ENCODE results near the gene ZIM2.

Gene ZIM2

DNA sequence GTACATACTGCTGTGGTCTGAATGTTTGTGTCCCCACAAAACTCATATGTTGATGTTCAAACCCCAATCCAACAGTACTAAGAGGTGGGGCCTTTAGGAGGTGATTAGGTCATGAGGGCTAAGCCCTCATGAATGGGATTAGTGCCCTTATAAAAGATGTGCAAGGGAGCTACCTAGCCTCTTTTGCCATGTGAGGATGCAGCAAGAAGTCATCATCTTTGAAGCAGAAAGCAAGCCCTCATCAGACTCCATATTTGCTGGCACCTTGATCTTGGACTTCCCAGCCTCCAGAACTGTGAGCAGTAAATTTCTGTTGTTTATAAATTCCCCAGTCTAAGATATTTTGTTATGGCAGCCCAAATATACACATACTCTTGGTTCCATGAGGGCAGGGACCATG, 33.9 kb downstream of the ZIM2 start:
- no peak for DNase-seq

DNA sequence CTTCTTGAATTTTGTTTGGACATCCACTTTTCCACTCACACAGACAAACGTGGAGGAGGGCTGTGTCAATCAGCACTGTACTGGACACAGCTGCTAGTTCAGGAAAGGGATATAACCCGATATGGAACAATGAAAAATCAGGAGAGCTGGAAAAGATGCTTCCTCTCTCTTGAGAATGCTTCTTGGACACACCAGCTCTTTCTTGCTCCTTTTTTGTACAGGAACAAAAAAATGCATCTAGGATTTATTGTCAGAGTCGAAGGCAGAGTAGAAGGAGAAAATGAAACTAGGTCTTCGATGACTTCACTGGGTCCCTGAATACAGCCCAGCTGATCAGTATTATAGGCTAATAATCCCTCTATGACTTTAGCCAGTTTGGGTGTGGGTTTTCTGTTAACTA, 62.2 kb downstream of the ZIM2 start:
- DNase-seq = no peak

DNA sequence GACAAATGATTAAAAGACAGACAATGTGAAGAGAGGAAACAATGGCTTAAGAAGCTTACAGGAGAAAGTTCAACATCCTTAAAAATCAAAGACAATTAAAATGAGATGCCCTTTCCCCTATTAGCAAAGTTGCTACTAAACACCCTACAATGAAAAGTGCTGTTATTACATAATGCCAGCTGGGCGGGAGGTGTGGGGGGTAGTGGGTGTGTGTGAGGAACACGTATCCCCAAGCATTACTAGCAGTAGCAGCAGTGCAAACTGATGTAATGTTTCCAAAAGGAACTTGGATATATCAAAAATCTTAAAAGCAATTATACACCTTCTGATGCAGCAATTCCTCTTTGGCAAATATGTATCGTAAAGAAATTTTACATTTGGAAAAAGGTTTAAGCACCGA, 70.9 kb downstream of the ZIM2 start:
- no peak for DNase-seq

DNA sequence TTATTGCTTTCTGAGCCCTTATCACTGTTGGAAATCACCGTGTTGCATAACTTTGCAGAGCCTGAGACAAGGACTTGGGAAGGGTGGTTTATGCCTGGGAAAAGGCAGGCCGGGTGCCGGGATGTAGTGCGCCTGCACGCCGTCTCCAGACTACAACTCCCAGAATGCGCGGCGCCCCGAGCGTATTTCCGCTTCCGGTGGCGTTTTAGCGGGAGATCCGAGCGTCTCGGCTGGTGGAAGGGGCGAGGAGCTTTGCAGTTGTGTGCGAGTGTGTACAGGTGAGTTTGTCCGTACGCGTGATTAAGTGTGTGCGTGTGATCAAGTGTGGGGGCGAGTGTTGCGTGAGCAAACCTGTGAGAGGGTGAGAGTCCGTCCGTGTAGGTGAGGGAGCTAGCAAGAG, 75.4 kb downstream of the ZIM2 start:
- peak; percentile 1 for DNase-seq

DNA sequence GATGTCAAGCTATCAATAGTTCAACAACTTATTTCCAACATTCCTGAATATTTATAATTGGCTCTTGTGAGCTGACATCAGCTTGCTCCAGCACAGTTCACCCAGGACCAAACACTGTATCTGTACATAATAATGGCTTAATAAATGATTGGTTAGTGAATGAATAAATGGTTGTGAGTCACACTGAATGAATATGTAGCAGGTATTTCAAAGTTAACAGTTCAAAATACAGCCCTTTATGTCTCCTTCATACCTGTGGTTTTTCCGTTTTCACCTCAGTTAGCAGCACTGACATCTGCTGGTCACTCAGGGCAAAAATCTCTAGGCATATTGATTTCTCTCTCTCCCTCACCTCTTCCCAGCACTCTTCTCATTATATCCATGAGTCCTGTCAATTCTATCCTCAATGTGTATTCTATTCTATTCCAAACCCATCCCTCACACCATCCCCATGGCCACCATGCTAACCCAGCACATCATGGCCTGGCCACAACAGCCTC, 76.3 kb downstream of the ZIM2 start:
- DNase-seq = no peak

- DNase-seq = no peak
Observed at GRCh38 chr19:56760842-56761241, 79.7 kb downstream of the ZIM2 start.

DNA sequence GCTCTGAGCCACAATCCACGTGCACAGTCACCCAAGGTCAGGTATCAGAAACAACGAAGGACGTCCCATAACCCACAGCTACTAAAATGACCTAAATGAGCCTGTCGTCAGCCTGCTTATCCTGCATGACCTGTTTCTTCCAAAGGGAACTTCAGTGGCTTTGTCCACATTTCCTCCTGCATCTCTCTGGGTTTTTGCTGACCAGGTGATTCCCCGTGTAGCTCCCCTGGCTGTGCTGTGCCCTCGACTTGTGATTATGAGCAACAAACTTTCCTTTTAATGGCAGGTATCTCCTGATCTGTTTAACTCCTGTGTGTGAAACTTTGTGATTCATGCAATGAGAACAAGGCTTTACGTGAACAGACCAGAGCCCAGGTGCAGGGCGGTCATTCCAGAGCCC, 81.0 kb downstream of the ZIM2 start:
- no peak for DNase-seq

DNA sequence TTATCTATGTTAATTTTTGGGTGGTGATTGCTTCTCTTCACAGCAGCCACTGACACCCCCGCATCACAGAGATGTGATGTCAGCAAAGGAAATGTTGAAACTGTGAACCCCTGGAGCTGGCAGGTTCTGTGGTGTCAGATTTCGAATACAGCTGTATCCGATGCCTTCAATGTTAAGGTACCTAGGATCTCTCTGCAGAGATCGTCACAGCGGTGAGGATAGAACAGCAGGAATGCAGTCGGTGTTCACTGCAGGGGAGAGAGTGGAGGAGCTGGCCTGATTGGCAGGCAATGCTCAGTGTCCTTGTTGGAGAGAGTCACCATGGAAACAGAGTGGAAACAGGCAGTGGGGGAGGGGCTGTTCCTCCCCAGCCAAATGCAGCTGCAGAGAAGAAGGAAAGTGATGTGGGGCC, 89.4 kb downstream of the ZIM2 start:
- no peak for DNase-seq

DNA sequence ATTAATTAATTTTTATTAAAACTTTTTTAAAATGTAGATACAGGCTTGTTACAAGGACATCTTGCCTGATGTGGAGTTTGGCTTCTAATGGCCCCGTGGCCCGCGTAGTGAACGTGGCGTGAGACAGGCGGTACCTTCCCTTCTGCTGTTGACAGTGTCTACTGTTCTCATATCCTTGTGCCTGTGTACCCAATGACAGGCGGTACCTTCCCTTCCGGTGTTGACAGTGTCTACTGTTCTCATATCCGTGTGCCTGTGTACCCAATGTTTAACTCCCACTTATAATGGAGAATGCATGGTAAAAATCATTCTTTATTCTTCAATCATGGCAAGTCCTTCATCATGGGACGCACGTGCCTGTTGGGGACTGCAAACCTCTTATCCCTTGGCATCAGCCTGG, 89.9 kb downstream of the ZIM2 start:
- no peak for DNase-seq

GRCh38 chr19:56748378-56748777, 92.1 kb downstream of the ZIM2 start:
- no peak for DNase-seq

- DNase-seq = no peak
Observed at GRCh38 chr19:56746367-56746766, 94.2 kb downstream of the ZIM2 start.

GRCh38 chr19:56740501-56740900, 100.0 kb downstream of the ZIM2 start:
- DNase-seq = no peak

DNA sequence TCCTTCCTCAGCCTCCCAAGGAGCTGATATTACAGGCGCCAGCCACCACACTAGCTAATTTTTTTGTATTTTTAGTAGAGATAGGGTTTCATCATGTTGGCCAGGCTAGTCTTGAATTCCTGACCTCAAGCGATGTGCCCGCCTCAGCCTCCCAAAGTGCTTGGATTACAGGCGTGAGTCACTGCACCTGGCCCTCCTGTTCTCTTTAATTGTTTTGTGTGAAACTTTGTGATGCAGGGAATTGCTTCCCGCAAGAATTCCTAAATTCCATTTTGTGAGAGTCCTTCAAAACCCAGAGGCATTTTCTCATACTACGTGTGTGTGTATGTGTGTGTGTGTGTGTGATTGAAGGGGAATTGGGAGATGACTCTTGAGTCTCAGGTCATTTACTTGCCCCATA, 104.0 kb downstream of the ZIM2 start:
- no peak for DNase-seq

DNA sequence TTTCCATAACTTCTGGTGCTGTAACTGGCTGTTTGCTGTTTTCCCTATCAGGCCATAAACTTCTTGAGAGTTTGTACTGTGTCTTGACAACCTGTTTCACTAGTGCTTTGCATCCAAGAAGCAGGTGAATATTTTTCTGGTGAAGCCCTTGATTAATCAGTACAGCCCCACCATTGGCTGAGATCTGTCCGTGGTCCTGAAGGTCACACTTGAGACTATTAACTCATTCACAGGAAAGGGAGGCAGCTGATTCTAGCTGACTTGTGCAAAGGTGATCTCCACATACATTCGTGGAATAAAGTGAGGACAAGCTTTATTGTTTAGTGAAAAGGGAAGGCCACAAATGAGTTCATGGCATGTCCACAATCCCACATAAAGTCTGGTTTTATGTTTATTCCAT, 107.5 kb downstream of the ZIM2 start:
- DNase-seq = no peak

GRCh38 chr19:56727677-56728076, 112.8 kb downstream of the ZIM2 start:
- DNase-seq = no peak

DNA sequence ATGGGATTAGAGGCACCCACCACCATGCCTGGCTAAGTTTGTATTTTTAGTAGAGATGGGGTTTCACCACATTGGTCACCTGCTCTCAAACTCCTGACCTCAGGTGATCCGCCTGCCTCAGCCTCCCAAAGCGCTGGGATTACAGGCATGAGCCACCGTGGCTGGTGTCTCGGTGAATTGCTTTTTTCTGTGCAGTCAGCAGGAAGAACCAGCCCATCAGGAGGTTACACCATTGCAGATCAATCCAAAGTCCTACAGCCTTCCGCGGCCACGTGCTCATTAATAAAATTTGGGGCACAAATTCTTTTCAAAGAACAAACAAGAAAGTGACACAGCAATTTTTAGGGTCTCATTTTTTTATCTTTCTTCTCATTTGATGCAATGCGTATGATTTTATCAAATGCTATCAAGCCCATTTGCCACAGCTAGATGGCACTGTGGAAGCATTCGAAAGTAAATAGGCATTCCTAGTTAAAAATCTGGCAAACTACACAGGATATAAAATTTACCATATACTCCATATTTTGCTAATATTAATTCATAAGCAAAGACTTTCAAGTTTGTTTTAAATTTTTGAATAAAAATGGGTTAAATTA, 114.6 kb downstream of the ZIM2 start:
- DNase-seq = no peak
